GM18505 (cell line): ENCODE results near the gene AKAIN1.

Source experiments
- ATAC-seq: cut with Tn5 transposase; IDR thresholded peaks from one replicate; pipeline ENCODE4 v1.9.1; 2021; ENCODE audit not compliant: unreplicated experiment
- POLR2A ChIP-seq: IDR thresholded peaks from 4 replicates; pipeline ENCODE4 v1.6.1; 2011; ENCODE audit warnings: borderline replicate concordance; ENCODE audit not compliant: insufficient read depth, insufficient read length; ENCODE audit errors: extremely low read depth

The AKAIN1 gene

DNA sequence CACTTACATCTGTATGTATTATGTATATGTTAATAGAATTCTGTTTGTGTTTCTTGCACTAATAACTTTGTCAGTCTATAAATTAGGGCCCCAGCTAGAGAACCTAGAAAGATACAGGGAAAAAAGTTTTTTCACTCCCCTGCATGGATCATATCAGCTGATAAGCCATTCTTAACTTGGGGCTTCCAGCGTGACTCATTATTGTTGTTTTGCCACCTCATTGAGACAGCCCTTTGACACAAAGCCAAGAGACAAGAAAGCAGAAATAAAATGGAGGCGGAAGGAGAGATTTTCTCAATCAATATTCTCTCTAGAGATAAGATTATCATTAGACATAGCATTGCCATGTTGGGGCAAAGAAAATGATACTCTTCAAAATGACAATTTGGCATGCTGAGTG, 93.4 kb downstream of the AKAIN1 start:
- no peak for ATAC-seq
- no peak for TF ChIP-seq POLR2A

DNA sequence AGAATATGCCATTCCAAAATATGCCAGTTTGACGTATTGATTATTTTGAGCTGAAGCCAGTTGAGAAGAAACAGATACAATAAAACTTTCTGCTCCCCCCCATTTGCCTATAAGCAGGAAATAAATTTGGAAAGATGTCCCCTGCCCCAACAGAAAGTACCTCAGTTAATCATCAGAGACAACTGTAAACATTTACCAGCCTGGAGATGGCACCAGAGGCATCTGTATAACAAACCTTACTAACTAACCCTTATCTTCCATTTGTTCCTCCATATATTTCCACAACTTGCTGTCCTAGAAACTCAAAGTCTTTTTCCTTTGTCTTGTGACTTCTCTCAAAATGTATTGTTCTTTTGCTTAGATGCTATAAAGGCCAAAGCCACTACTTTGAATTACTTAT, 93.8 kb downstream of the AKAIN1 start:
- TF ChIP-seq POLR2A = no peak
- ATAC-seq = no peak

DNA sequence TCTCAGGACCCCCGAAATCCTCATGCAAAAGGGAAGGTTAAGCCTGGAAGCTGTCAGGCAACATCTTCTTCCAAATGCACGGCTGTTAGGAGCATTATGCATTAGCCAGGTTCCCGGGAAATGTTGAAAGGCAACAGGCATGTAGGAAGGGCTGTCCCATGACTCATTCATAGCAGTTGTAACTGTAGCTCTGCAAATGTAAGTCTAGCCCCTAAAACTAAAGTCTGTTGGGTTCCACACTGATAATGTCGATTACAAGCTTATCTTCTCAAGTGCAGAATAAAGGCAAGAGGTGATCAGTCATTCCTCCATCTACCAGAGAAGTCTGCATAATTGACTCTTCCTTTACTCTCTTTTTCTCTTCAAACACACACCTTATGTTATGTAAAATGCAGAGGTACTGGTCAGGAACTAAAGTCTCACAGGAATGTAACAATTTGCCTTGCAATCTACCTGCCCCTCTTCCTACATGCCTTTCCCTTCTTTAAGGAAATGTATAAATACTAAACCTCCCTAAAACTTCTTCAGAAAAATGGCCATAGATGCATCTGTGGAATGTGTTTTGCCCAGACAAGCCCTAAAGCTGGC, 99.8 kb downstream of the AKAIN1 start:
- no peak for ATAC-seq
- no peak for TF ChIP-seq POLR2A

DNA sequence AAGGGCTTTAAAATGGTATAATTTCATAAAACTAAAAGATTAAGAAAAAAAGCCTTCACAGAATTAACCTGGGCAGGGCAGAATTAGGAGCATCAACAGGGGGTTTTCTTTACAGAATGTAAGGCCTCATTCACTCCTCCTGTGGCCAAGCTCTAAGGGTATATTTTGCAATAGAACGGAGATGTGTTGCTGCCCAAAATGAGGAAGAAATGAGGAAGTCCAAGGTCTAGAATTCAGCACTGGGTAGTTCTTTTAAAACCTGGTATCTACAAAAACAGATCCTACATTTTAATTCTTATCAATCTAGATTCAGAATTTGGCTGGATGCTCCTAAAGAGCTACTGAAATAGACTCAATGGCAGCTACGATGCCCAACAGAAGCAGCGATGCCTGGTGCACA, 101.8 kb downstream of the AKAIN1 start:
- TF ChIP-seq POLR2A = no peak
- ATAC-seq = no peak

DNA sequence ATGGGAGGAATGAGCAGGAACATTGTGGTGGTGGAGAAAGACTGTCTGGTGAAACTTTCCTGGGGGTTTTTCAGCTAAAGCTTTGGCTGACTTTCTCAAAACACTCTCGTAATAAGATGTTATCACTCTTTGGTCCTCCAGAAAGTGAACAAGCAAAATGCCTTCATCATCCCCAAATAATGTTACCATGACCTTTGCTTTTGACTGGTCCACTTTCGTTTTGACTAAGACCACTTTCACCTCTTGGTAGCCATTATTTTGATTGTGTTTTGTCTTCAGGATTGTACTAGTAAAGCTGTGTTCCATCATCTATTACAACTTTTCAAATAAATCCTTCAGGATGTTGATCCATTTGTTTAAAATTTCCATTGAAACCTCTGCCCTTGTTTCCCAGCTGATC, 103.2 kb downstream of the AKAIN1 start:
- no peak for TF ChIP-seq POLR2A
- ATAC-seq = no peak
